Astrocyte of the spinal cord (primary cell): ENCODE results near the gene RELT.

Experiments
- DNase-seq: peaks from one replicate; pipeline ENCODE4 v3.0.0; 2011; ENCODE audit warnings: low read depth, low spot score
- H3K4me3 ChIP-seq: 2 replicates; pipeline ENCODE4 v1.5.1; 2011; ENCODE audit warnings: low read depth, mild to moderate bottlenecking, low read length, moderate library complexity
- in situ Hi-C: cut with HindIII; loops from 2 replicates; pipeline ENCODE4 v1.10.0; 2017; ENCODE audit warnings: low sequenced_read_pairs
- TF ChIP-seq, protein P1 (sequence below): IDR thresholded peaks from 2 replicates; pipeline ENCODE4 v1.5.1; 2012; ENCODE audit warnings: low read depth, mild to moderate bottlenecking, low read length, inconsistent platforms

Gene RELT

GRCh38 chr11:73382183-73382582 lies 6.0 kb downstream of the RELT start:
- TF ChIP-seq, protein P1, sequence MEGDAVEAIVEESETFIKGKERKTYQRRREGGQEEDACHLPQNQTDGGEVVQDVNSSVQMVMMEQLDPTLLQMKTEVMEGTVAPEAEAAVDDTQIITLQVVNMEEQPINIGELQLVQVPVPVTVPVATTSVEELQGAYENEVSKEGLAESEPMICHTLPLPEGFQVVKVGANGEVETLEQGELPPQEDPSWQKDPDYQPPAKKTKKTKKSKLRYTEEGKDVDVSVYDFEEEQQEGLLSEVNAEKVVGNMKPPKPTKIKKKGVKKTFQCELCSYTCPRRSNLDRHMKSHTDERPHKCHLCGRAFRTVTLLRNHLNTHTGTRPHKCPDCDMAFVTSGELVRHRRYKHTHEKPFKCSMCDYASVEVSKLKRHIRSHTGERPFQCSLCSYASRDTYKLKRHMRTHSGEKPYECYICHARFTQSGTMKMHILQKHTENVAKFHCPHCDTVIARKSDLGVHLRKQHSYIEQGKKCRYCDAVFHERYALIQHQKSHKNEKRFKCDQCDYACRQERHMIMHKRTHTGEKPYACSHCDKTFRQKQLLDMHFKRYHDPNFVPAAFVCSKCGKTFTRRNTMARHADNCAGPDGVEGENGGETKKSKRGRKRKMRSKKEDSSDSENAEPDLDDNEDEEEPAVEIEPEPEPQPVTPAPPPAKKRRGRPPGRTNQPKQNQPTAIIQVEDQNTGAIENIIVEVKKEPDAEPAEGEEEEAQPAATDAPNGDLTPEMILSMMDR: no peak
- in situ Hi-C loops: no loop called here
- DNase-seq: no peak
- H3K4me3 ChIP-seq: no peak overlapping the region

DNA sequence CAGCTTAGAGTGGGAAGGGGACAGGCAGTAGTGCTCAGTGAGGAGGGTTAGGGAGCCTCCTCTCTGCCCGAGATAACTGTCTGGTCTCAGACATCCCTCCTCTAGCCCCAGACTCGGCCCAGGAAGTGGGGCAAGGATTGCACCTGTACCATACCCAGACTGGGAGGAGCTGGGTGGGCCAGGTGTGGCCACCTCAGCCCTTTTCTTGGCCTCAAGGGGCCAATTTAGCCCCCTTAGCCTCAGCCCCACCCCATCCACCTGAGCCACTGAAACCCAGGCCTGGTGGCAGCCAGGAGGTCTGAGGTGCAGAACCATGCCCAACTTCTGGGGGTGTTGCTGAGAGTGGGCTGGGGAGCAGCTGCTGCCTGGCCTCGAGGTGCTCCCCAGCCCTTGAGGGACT lies 6.5 kb downstream of the RELT start:
- in situ Hi-C loops: no loop called here
- no peak overlapping the region for H3K4me3 ChIP-seq

DNA sequence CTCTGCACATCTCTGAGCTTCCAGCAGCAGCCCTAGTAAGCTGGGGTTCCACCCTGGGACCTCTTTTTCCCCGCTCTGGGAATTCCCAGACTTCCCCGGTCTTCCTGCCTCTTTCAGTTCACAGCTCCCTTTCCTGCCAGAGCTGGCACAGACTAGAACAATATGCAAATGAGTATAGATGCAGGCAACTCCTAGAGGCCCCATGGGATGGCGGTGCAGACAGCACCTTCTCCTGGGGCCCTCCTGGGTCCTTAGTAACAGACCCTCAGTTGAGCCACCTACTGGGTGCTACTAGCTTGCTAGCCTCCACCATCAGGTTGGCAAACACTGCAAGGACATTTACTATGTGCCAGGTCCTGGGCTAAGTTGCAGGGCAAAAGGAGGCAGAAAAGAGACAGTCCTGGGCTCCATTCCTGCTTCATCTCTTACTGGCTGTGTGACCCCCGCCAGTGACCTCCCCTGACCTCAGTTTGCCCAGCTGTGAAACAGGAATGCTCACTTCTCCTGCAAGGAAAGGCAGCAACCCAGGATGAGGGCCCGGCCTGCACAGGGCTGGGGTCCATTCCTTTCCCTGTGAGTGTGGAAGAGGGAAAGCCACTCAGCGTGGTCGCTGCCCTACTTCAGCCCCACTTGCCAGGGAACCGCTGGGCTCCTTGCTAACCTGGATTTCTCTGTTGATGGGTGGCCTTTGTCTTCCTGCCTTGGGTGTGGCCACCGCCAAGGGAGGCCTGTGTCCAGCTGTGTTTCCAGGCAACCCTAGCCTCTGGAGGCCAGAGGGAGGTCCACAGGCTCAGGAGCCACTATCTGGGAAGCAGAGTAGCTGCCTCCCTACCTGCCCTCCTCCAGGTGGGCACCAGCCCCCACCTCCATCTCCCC lies 7.3 kb downstream of the RELT start:
- no peak overlapping the region for H3K4me3 ChIP-seq
- TF ChIP-seq, protein P1: no peak
- in situ Hi-C loops: no loop called here
- DNase-seq: no peak

More for the DNA sequence above, 6.5 kb downstream of the RELT start:
- DNase-seq: no peak
- TF ChIP-seq, protein P1: no peak

- in situ Hi-C loops: no loop called here
- no peak for DNase-seq
- H3K4me3 ChIP-seq: no peak overlapping the region
- TF ChIP-seq, protein P1: no peak
These were observed 7.9 kb downstream of the RELT start for GRCh38 chr11:73384125-73384441.

DNA sequence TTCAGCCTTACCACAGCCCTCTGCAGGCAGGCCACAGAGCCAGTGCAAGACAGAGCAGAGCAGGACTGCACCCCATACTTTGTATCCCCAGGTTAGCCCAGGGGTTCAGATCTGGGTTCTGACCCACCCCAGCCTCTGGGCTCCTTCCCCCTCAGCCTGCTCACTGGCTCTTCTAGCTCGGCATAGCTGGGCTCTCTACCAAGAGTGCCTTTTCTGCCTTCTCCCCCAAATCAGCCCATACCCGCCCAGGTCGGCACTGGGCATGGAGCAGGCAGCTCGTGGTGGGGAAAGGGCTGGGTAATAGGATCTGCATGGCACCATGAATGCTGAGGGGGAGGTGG lies 8.3 kb downstream of the RELT start:
- TF ChIP-seq, protein P1: no peak
- in situ Hi-C loops: no loop called here
- no peak for DNase-seq
- no peak overlapping the region for H3K4me3 ChIP-seq

DNA sequence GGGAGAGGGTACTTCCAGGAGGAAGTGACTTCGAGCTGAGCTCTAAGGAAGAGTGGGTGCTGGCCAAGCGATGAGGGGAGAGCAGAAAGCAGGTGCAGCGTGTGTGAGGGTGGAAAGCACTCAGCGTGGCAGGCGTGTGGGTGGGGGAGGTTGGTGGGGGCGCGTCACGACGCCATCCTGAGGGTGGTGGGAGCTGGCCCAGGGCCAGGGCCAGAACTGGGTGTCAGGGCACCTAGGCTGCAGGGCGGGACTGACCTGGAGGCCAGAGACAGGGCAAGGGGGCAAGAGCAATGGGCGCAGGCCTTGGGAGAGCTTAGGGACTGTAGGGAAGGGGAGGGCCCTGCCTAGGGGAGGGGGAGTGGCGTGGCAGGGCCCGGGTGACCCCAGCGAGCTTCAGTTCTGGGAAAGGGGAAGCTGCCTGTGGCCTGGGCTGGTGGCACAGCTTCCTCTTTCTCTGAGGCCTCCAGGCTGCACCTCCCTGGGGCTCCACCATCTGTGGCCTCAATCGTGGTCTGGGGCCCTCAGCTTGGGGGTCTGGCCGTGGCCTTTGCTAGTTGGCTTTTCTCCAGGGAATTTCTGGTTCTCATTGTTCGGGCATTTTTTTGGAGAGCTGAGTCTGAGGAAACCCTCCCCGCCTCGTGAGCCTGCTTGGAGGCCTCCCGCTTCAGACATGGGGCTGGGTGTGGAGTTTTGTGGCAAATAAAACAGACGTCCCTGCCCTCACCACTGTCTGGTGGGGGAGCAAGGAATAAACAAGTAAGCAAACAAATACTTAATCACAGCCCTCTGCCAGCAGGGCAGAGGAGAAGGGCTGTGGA lies 8.9 kb downstream of the RELT start:
- H3K4me3 ChIP-seq: no peak overlapping the region

More for the DNA sequence above, 8.9 kb downstream of the RELT start:
- TF ChIP-seq, protein P1: no peak
- in situ Hi-C loops: no loop called here
- DNase-seq: no peak
